RWPE1 (cell line): Measurements from ENCODE around the gene CNTN4.

Experiments used
- CTCF ChIA-PET: fragments of 350-600 bp; sonication (Branson Sonifier 250); formaldehyde crosslinking; extraction: SDS; loops from one replicate; lab custom pipeline; 2021; lab: Yijun Ruan, JAX
- POLR2A ChIA-PET: fragments of 400-600 bp; formaldehyde crosslinking; extraction: SDS; loops from one replicate; lab custom pipeline; 2020; ENCODE audit warnings: antibody characterized with exemption; ENCODE audit not compliant: low non-redundant PET; lab: Yijun Ruan, JAX
- DNase-seq: peaks from one replicate; pipeline ENCODE4 v3.0.0; 2012; ENCODE audit warnings: low spot score
- H3K27ac ChIP-seq: fragments of 450-650 bp; 2 replicates; pipeline ENCODE4 v1.5.1; 2017
- TF ChIP-seq, protein P1 (sequence below): fragments of 450-650 bp; conservative IDR thresholded peaks from 2 replicates; pipeline ENCODE4 v1.5.1; 2017; ENCODE audit warnings: low read depth, mild to moderate bottlenecking

The CNTN4 gene

GRCh38 chr3:2862366-2862765, 763.7 kb downstream of the CNTN4 start:
- H3K27ac ChIP-seq: no peak overlapping the region
- CTCF ChIA-PET: no interaction called here
- POLR2A ChIA-PET: no interaction called here
- no peak for DNase-seq
- TF ChIP-seq, protein P1, sequence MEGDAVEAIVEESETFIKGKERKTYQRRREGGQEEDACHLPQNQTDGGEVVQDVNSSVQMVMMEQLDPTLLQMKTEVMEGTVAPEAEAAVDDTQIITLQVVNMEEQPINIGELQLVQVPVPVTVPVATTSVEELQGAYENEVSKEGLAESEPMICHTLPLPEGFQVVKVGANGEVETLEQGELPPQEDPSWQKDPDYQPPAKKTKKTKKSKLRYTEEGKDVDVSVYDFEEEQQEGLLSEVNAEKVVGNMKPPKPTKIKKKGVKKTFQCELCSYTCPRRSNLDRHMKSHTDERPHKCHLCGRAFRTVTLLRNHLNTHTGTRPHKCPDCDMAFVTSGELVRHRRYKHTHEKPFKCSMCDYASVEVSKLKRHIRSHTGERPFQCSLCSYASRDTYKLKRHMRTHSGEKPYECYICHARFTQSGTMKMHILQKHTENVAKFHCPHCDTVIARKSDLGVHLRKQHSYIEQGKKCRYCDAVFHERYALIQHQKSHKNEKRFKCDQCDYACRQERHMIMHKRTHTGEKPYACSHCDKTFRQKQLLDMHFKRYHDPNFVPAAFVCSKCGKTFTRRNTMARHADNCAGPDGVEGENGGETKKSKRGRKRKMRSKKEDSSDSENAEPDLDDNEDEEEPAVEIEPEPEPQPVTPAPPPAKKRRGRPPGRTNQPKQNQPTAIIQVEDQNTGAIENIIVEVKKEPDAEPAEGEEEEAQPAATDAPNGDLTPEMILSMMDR: no peak

DNA sequence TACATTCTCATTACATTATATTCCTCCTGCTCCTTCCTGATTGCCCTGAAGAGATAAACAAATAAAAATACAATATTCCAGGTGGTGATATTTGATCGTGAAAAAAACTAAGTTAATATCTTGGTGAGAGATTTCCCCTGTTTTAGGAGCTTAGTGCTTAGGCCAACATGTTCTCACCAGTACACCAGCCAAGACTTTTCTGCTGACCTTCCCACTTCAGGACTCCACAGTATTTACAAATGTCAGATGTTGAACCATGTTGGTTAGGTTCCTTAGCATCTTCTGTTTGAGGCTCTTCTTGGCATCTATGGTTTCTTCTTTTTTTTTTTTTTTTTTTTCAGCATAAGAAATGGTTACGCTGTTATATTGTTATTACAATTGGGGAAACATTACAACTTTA, 764.5 kb downstream of the CNTN4 start:
- no peak overlapping the region for H3K27ac ChIP-seq
- TF ChIP-seq, protein P1: no peak
- ChIA-PET CTCF (no interaction called here), POLR2A (no interaction called here)
- no peak for DNase-seq

DNA sequence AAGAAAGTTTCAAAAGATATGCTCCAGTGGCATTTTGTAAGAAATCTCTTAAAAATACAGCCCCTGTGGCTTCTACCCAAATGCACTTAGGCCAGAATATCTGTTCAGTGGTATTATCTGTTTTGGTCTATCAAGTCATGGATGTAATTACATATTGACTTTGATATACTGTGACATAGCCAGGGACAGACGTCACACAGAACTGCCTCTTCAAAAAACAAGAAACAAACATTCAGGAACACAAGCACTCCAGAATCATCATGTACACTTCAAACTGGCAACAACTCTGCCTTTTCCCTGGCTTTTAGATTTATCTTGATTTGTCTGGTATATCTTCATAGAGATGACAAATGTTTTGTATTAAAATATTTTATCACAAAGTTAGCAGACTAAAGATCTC, 771.2 kb downstream of the CNTN4 start:
- ChIA-PET POLR2A (no interaction called here), CTCF (no interaction called here)
- DNase-seq: no peak

DNA sequence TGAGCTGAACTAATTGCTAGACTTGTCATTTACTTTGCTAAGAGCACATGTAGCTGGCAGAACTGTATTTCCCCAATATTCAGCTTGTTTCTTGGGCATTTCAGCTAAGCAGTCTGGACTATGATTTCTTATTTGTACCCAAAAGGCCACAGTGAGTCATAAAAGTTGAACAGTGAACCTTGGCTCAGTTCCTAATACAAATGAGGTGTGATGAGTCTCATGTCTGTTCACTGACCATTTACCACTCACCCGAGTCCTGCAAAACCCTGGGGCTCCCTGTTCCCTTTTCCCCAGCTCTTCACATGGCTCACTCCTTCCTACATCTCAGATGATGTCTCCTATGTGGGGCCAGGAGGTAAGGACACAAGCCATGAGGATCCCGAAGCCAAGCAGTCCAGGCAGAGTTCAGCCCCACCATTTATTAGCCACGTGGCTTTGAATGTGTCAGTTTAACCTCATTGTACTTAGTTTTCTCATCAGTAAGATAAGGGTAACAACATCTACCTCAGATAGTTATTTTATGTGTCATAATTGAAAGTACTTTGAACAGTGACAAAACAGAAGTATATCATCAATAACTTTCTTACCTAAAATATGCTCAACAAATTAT, 772.2 kb downstream of the CNTN4 start:
- POLR2A ChIA-PET: no interaction called here
- TF ChIP-seq, protein P1: no peak
- DNase-seq: no peak
- no peak overlapping the region for H3K27ac ChIP-seq
- CTCF ChIA-PET: no interaction called here

More for the DNA sequence above, 771.2 kb downstream of the CNTN4 start:
- TF ChIP-seq, protein P1: no peak
- no peak overlapping the region for H3K27ac ChIP-seq

- DNase-seq: no peak
- TF ChIP-seq, protein P1: no peak
- no peak overlapping the region for H3K27ac ChIP-seq
- POLR2A ChIA-PET: no interaction called here
- CTCF ChIA-PET: no interaction called here
These were observed 774.2 kb downstream of the CNTN4 start for GRCh38 chr3:2872884-2873283.

DNA sequence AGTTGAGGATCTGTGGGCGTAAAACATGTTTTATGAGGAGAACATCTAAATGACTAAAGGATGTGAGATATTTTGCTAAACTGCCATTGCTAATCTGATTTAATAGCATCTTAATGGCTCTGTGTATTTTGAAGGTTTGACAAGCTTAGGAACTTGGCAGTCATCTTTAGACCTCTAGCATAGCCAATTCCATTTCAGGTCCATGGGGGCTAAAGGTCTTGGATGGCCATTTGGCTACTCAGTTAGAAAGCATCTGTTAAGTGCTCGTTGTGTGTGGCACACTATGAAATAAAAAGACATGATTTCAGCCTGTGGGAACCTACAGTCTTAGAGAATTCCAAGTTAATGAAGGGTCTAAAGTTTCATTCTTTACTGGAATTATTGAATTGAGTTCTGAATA, 775.3 kb downstream of the CNTN4 start:
- DNase-seq: no peak
- no peak overlapping the region for H3K27ac ChIP-seq
- TF ChIP-seq, protein P1: no peak
- ChIA-PET CTCF (no interaction called here), POLR2A (no interaction called here)
